GM12891 (cell line): ENCODE measurements around the gene ACVR1.

Source experiments
- POLR2A ChIP-seq: IDR thresholded peaks from 2 replicates; pipeline ENCODE4 v1.6.1; 2011; ENCODE audit warnings: low read depth, low read length, control low read depth
- POLR2AphosphoS5 ChIP-seq: IDR thresholded peaks from 2 replicates; pipeline ENCODE4 v1.6.1; 2011; ENCODE audit warnings: low read depth, low read length, control low read depth

DNA sequence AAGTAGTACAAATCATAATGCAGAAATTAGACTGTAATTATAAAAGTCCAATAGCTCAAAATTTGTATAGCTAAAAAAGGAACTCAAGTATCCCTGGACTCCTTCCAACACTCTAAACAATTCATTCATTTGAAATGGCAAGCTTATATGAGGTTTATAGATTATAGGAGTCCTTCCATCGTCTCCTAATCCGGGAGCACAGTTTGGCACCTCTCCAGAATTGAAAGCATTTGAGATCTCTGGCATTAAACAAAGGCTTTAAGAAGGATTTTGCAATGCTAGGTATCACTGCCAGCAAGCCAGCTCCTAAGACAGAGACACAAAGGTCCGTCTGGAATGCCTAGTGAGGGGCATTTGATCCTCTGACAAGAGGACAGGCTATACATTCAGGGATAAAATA lies 90.9 kb downstream of the ACVR1 start:
- TF ChIP-seq POLR2A (no peak), POLR2AphosphoS5 (no peak)
